ENCODE measurements around the gene DLX5. TPM values are rescaled to one million over a fixed set of nuclear protein-coding genes. Genes with fewer than 3 reads are reported as not detected.

The DLX5 gene
- total and polyA plus RNA-seq, 4 donors = 1.1 to 1.4 TPM; not detected in 2

Other genes starting within 250 kb of the DLX5 start
- gene DLX6, start 19.3 kb downstream of the DLX5 start, total RNA-seq = under 1 TPM; 0.19 to 0.27 TPM
- gene DLX6, start 19.3 kb downstream of the DLX5 start, polyA plus RNA-seq = under 1 TPM in 1 of 2 donors, not detected in 1; 0.13 TPM
- gene SDHAF3, start 92.9 kb upstream of the DLX5 start, total RNA-seq = 1 to 10 TPM; 6.5 to 7.8 TPM
- 10 to 100 TPM in 1 of 2 donors, 1 to 10 TPM in 1; 8.2 to 11.1 TPM for gene SDHAF3, start 92.9 kb upstream of the DLX5 start, polyA plus RNA-seq

All from aorta (tissue), 4 donors.